PC-9 (cell line): ENCODE results near the gene TRIM68.

ENCODE experiments used
- CTCF ChIP-seq: fragments of 200-600 bp; sonication (generic); conservative IDR thresholded peaks from 2 replicates; pipeline ENCODE4 v1.6.1; 2017; ENCODE audit warnings: mixed run types, antibody characterized with exemption, mild to moderate bottlenecking, moderate library complexity
- EZH2 ChIP-seq: fragments of 200-600 bp; sonication (generic); IDR thresholded peaks from 2 replicates; pipeline ENCODE4 v1.8.0; 2017; ENCODE audit warnings: antibody characterized with exemption, low read depth

GRCh38 chr11:4615856-4616444, 7.9 kb upstream of the TRIM68 start:
- no peak for TF ChIP-seq CTCF
- no peak for TF ChIP-seq EZH2
